Ishikawa (cell line): Measurements from ENCODE around the gene F2RL3.

Experiments
- CEBPB ChIP-seq: IDR thresholded peaks from 2 replicates; pipeline ENCODE4 v1.6.1; 2012
- CREB1 ChIP-seq: IDR thresholded peaks from 2 replicates; pipeline ENCODE4 v1.6.1; 2012; ENCODE audit warnings: low read depth
- EGR1 ChIP-seq: IDR thresholded peaks from 2 replicates; pipeline ENCODE4 v1.6.1; 2012
- EP300 ChIP-seq: IDR thresholded peaks from 2 replicates; pipeline ENCODE4 v1.6.1; 2012; ENCODE audit warnings: borderline replicate concordance
- FOXM1 ChIP-seq: IDR thresholded peaks from 2 replicates; pipeline ENCODE4 v1.6.1; 2012; ENCODE audit warnings: low read depth, borderline replicate concordance
- MAX ChIP-seq: IDR thresholded peaks from 2 replicates; pipeline ENCODE4 v1.6.1; 2012
- NFIC ChIP-seq: IDR thresholded peaks from 2 replicates; pipeline ENCODE4 v1.6.1; 2012
- RAD21 ChIP-seq: IDR thresholded peaks from 2 replicates; pipeline ENCODE4 v1.6.1; 2012; ENCODE audit warnings: low read depth
- REST ChIP-seq: IDR thresholded peaks from 2 replicates; pipeline ENCODE4 v1.6.1; 2012; ENCODE audit warnings: low read depth, mild to moderate bottlenecking
- TAF1 ChIP-seq: IDR thresholded peaks from 2 replicates; pipeline ENCODE4 v1.6.1; 2012; ENCODE audit warnings: low read depth, mild to moderate bottlenecking
- TCF12 ChIP-seq: IDR thresholded peaks from 2 replicates; pipeline ENCODE4 v1.6.1; 2012; ENCODE audit warnings: low read depth
- TEAD4 ChIP-seq: IDR thresholded peaks from 2 replicates; pipeline ENCODE4 v1.6.1; 2012
- USF1 ChIP-seq: IDR thresholded peaks from 2 replicates; pipeline ENCODE4 v1.6.1; 2012
- YY1 ChIP-seq: IDR thresholded peaks from 2 replicates; pipeline ENCODE4 v1.6.1; 2012; ENCODE audit warnings: low read depth
- ZBTB7A ChIP-seq: IDR thresholded peaks from 2 replicates; pipeline ENCODE4 v1.6.1; 2012; ENCODE audit warnings: low read depth

The F2RL3 gene

GRCh38 chr19:16893686-16893989, 4.8 kb downstream of the F2RL3 start:
- no peak for TF ChIP-seq NFIC
- TF ChIP-seq RAD21: no peak
- TF ChIP-seq TEAD4: no peak
- no peak for TF ChIP-seq MAX
- TF ChIP-seq USF1: no peak
- TF ChIP-seq EP300: no peak
- no peak for TF ChIP-seq CREB1
- no peak for TF ChIP-seq EGR1
- TF ChIP-seq FOXM1: no peak

- TF ChIP-seq YY1: no peak
Measured at GRCh38 chr19:16894080-16894479, 5.3 kb downstream of the F2RL3 start.

- TF ChIP-seq CEBPB (no peak), TAF1 (no peak), ZBTB7A (no peak), TCF12 (no peak), NFIC (no peak), YY1 (no peak), REST (no peak), CREB1 (no peak), USF1 (no peak), TEAD4 (no peak), EGR1 (no peak), FOXM1 (no peak)
Measured at GRCh38 chr19:16895467-16896145, 6.8 kb downstream of the F2RL3 start.

GRCh38 chr19:16896146-16897028, 7.6 kb downstream of the F2RL3 start:
- TF ChIP-seq ZBTB7A (peak; percentile 64; the same call in 1 of the 2 replicates), EP300 (no peak), EGR1 (0 out of 2 replicates have a peak, but pooled peaks have one; percentile 43)

GRCh38 chr19:16897029-16897855, 8.4 kb downstream of the F2RL3 start:
- TF ChIP-seq NFIC (no peak), RAD21 (no peak), REST (no peak), EGR1 (0 out of 2 replicates have a peak, but pooled peaks have one; percentile 35), TCF12 (peak; percentile 67), YY1 (no peak), CREB1 (0 out of 2 replicates have a peak, but pooled peaks have one; percentile 31), FOXM1 (no peak), CEBPB (no peak), TEAD4 (no peak), ZBTB7A (peak; percentile 97), MAX (peak; percentile 79), EP300 (peak; percentile 14; the same call in 1 of the 2 replicates), TAF1 (0 out of 2 replicates have a peak, but pooled peaks have one; percentile 24), USF1 (no peak)
